Endodermal cell (in vitro differentiated cells): ENCODE results near the gene RPL10A. TPM values are rescaled to one million over a fixed set of nuclear protein-coding genes. Genes with fewer than 3 reads are reported as not detected.
A peak's percentile ranks its signal among the peaks of the same experiment; 100 is the strongest.

Source experiments
- DNase-seq: peaks from one replicate; pipeline ENCODE4 v3.0.0-alpha.2; 2017
- H3K27ac ChIP-seq: 2 replicates; pipeline ENCODE4 v1.5.1; 2013; ENCODE audit warnings: mild to moderate bottlenecking, low read depth, low read length, moderate library complexity
- H3K27me3 ChIP-seq: 2 replicates; pipeline ENCODE4 v1.6.1; 2013; ENCODE audit warnings: mild to moderate bottlenecking, low read length, moderate library complexity; ENCODE audit not compliant: insufficient read depth, control insufficient read depth, poor library complexity, severe bottlenecking
- H3K36me3 ChIP-seq: 2 replicates; pipeline ENCODE4 v1.7.0; 2013; ENCODE audit warnings: mild to moderate bottlenecking, low read length, moderate library complexity; ENCODE audit not compliant: control insufficient read depth, insufficient read depth
- H3K4me1 ChIP-seq: one replicate; pipeline ENCODE4 v1.7.0; 2013; ENCODE audit warnings: low read length; ENCODE audit not compliant: control insufficient read depth, insufficient read depth
- H3K4me3 ChIP-seq: 2 replicates; pipeline ENCODE4 v1.5.1; 2013; ENCODE audit warnings: mild to moderate bottlenecking, low read length, moderate library complexity
- H3K9ac ChIP-seq: 2 replicates; pipeline ENCODE4 v1.6.1; 2013; ENCODE audit warnings: mild to moderate bottlenecking, low read length, moderate library complexity; ENCODE audit not compliant: poor library complexity, severe bottlenecking; ENCODE audit errors: extremely low read depth
- H3K9me3 ChIP-seq: 2 replicates; pipeline ENCODE4 v1.6.1; 2013; ENCODE audit warnings: mild to moderate bottlenecking, low read length, moderate library complexity; ENCODE audit not compliant: control insufficient read depth
- H3K27ac Mint-ChIP-seq: 2 replicates; pipeline ENCODE4 v1.8.0; 2020; ENCODE audit warnings: mixed read lengths
- H3K27me3 Mint-ChIP-seq: 2 replicates; pipeline ENCODE4 v1.8.0; 2021; ENCODE audit warnings: mild to moderate bottlenecking, mixed read lengths; ENCODE audit not compliant: insufficient read depth
- H3K36me3 Mint-ChIP-seq: 2 replicates; pipeline ENCODE4 v1.8.0; 2020; ENCODE audit warnings: low read depth, mixed read lengths
- H3K4me1 Mint-ChIP-seq: 2 replicates; pipeline ENCODE4 v1.8.0; 2020; ENCODE audit warnings: mixed read lengths
- H3K4me3 Mint-ChIP-seq: 2 replicates; pipeline ENCODE4 v1.8.0; 2020; ENCODE audit warnings: mild to moderate bottlenecking, moderate library complexity, mixed read lengths
- H3K9me3 Mint-ChIP-seq: 2 replicates; pipeline ENCODE4 v1.8.0; 2020; ENCODE audit warnings: mild to moderate bottlenecking, mixed read lengths
- WGBS, 2 experiments: methylation state at CpG; one replicate each; pipeline versions ENCODE4 v1.1.5 to v1.1.7; 2013; ENCODE audit warnings: missing lambda C conversion rate in 2 of 2, mixed read lengths in 1 of 2; ENCODE audit not compliant: insufficient coverage in 1 of 2, insufficient read length in 1 of 2; 5-methylcytosine and 5-hydroxymethylcytosine counted together
- total RNA-seq, 2 donors: library from RNA; stranded (reverse); fragmentation: NEBNext Ultra II Directional in 1 of 2; extraction: Animal tissue kit (Norgen Biotek cat#: 25700) in 1 of 2; gene quantifications; 2 replicates in 1 of 2; 3 replicates in 1 of 2; pipeline ENCODE4 v1.2.1, GENCODE V29; 2021
- TF ChIP-seq, protein P1 (sequence below): fragments of 200-600 bp; sonication (generic); conservative IDR thresholded peaks from 2 replicates; pipeline ENCODE4 v1.5.0; 2021; ENCODE audit warnings: antibody characterized with exemption, mild to moderate bottlenecking

The RPL10A gene
- total RNA-seq, 2 donors from 2014 or later, result 1,411 to 1,652 TPM

DNA sequence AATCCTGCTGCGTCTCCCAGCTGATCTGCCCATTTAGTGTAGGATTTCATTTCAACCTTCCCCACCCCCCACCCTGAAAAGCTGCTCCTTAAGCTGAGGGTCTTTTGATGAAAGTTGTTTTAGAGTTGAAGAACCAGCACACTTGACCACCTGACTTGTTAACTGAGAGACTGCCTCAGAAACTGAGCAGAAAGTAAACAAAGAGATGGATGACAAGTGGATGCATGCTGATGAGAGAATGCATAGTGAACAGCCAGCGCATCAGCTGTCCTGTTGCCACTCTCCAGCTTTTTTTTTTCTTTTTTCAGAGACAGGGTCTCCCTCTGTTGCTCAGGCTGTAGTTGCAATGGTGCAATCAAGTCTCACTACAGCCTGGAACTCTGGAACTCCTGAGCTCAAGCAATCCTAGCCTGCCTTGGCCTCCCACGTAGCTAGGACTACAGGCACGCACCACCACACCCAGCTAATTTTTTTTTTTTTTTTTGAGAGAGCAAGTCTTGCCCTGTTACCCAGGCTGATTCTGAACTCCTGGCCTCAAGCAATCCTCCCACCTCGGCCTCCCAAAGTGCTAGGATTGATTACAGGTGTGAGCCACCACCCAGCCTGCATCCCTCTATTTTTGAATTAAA lies 9.5 kb downstream of the RPL10A start:
- H3K4me3 ChIP-seq, result no peak overlapping the region
- H3K27me3 ChIP-seq, result no peaks in the 10 kb centered on the region
- Mint-ChIP-seq H3K27me3 (no peaks in the 10 kb centered on the region), H3K4me3 (no peak overlapping the region), H3K27ac (no peak overlapping the region), H3K9me3 (no peaks in the 10 kb centered on the region), H3K36me3 (peaks cover 31% of the 10 kb centered on the region), H3K4me1 (peaks cover 5% of the 10 kb centered on the region)
- 93 to 97% methylated on average over 4 to 5 of the region's 5 CpGs for WGBS, 2 experiments
- TF ChIP-seq, protein P1, sequence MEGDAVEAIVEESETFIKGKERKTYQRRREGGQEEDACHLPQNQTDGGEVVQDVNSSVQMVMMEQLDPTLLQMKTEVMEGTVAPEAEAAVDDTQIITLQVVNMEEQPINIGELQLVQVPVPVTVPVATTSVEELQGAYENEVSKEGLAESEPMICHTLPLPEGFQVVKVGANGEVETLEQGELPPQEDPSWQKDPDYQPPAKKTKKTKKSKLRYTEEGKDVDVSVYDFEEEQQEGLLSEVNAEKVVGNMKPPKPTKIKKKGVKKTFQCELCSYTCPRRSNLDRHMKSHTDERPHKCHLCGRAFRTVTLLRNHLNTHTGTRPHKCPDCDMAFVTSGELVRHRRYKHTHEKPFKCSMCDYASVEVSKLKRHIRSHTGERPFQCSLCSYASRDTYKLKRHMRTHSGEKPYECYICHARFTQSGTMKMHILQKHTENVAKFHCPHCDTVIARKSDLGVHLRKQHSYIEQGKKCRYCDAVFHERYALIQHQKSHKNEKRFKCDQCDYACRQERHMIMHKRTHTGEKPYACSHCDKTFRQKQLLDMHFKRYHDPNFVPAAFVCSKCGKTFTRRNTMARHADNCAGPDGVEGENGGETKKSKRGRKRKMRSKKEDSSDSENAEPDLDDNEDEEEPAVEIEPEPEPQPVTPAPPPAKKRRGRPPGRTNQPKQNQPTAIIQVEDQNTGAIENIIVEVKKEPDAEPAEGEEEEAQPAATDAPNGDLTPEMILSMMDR, result no peak
- H3K9ac ChIP-seq, result no peak overlapping the region
- no peak for DNase-seq
- peak overlapping the region; percentile 57 for H3K27ac ChIP-seq
- H3K36me3 ChIP-seq, result peaks cover 18% of the 10 kb centered on the region
- no peaks in the 10 kb centered on the region for H3K4me1 ChIP-seq
- H3K9me3 ChIP-seq, result no peaks in the 10 kb centered on the region

DNA sequence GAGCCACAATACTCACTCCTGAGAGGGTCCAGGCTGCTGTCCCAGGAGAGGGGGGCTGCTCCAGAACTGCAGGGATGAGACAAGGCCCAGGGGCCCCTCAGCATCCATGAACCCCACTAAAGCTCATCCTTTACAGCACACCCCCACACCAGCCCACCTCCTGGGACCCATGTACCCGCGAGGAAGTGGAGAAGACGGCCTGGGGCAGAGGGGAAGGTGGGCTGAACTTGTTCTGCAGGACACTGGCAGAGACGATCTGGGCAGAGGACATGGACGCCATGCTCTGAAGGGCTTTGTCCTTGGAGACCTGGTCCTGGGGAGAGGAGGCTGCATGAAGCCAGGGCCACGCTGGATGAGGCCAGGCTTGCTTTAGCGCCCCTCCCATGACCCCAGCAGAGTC lies 10.1 kb downstream of the RPL10A start:
- TF ChIP-seq, protein P1, result no peak
- Histone ChIP-seq H3K36me3 (peaks cover 12% of the 10 kb centered on the region), H3K27ac (no peak overlapping the region), H3K27me3 (no peaks in the 10 kb centered on the region), H3K9me3 (no peaks in the 10 kb centered on the region), H3K4me3 (no peak overlapping the region), H3K9ac (no peak overlapping the region), H3K4me1 (no peaks in the 10 kb centered on the region)
- Mint-ChIP-seq H3K27ac (no peak overlapping the region), H3K9me3 (no peaks in the 10 kb centered on the region), H3K4me1 (peaks cover 5% of the 10 kb centered on the region), H3K4me3 (no peak overlapping the region), H3K27me3 (no peaks in the 10 kb centered on the region), H3K36me3 (peaks cover 37% of the 10 kb centered on the region)
- DNase-seq, result no peak
- 96 to 100% methylated on average over 5 to 7 of the region's 7 CpGs for WGBS, 2 experiments

DNA sequence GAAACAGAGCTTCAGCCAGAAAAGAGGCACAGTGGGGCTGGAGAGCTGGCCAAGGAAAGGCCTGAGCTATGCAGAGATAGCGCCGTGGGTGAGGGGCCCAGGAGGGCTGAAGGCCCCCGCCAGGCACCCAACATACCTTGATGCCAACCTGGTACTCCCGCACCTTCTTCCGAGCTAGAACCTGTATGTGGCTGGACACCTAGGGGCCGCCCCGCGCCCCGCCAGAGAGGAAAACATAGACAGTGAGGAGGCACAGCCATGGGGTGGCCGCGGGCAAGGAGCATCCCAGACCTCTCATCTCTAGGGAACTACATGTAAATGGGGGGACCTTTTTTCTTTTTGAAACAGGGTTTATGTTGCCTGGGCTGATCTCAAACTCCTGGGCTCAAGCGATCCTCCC lies 12.0 kb downstream of the RPL10A start:
- DNase-seq, result peak; percentile 38
- Mint-ChIP-seq H3K27ac (no peak overlapping the region), H3K4me1 (peaks cover 8% of the 10 kb centered on the region), H3K27me3 (no peaks in the 10 kb centered on the region), H3K9me3 (no peaks in the 10 kb centered on the region), H3K36me3 (peaks cover 33% of the 10 kb centered on the region), H3K4me3 (no peak overlapping the region)
- H3K4me3 ChIP-seq, result no peak overlapping the region
- WGBS, 2 experiments, result 93 to 96% methylated on average over 12 of the region's 12 CpGs
- H3K27me3 ChIP-seq, result no peaks in the 10 kb centered on the region
- no peaks in the 10 kb centered on the region for H3K9me3 ChIP-seq
- TF ChIP-seq, protein P1, result no peak
- H3K27ac ChIP-seq, result no peak overlapping the region
- peaks cover 3% of the 10 kb centered on the region for H3K4me1 ChIP-seq
- H3K36me3 ChIP-seq, result peaks cover 20% of the 10 kb centered on the region
- no peak overlapping the region for H3K9ac ChIP-seq
